ENCODE results near the gene DAB1.

DNA sequence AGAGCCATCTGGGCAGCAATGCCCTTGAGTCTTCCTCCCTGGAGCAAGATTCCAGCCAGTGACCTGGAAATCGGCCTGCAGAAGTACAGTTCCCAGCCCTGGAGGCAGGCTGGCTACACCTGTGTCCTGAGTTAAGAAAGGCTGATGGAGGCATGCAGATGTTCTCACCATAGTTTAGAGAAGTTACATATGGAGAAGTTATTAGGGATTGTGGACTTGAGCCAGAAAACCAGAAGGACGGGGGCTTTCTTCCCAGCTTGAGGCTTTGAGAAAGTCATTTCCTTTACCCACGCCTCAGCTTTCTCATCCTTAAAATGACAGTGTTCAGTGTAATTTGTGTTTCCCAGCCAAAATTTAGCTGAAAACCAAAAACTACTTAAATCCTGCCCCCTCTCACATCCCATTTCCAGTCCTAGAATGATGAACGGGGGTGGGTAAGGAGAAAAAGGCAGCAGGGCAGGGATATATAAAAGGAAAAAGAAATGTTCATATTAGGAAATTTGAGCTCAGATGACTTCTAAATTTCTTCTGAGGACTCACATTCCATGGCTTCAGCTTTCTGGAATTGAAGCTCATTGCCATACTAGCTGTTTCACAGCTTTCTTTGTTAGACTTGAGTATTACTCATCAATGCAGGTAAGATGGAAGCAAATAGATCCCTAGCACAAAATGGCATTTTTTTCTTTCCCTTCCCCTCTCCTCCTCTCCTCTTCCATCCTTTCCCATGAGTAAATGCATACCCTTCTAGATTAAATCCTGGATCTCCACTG is 443.7 kb downstream of the DAB1 start:
- no peak for TF ChIP-seq YY1 (IDR thresholded peaks at IDR 0.05; ENCODE audit: insufficient read depth, insufficient read length)
- no peak for TF ChIP-seq SUZ12 (IDR thresholded peaks at IDR 0.05; ENCODE audit: extremely low read depth, insufficient read depth, insufficient read length)
